Left lung (tissue), 10 donors: Measurements from ENCODE around the gene MRPL41. TPM values are rescaled to one million over a fixed set of nuclear protein-coding genes. Genes with fewer than 3 reads are reported as not detected.

Experiments
- ATAC-seq: fragments of 200-7000 bp; cut with Tn5 transposase; one replicate; pipeline ENCODE4 v1.9.1; 2020; ENCODE audit warnings: moderate library complexity
- DNase-seq, 4 donors: peaks; one replicate each; pipeline ENCODE4 v3.0.0-alpha.2; 2013 to 2020
- H3K27ac ChIP-seq, 2 donors: fragments of 200-600 bp; sonication (generic) in 1 of 2; one replicate each; pipeline versions ENCODE4 v1.5.0 to v1.8.0; 2020 to 2021
- H3K27me3 ChIP-seq, 2 donors: fragments of 200-600 bp; sonication (generic) in 1 of 2; one replicate each; pipeline versions ENCODE4 v1.5.0 to v1.8.0; 2020 to 2021
- H3K36me3 ChIP-seq, 2 donors: fragments of 200-600 bp; sonication (generic) in 1 of 2; one replicate each; pipeline versions ENCODE4 v1.5.0 to v1.8.0; 2020 to 2021
- H3K4me1 ChIP-seq, 2 donors: fragments of 200-600 bp; one replicate each; pipeline ENCODE4 v1.8.0; 2021
- H3K4me3 ChIP-seq, 2 donors: fragments of 200-600 bp; sonication (generic) in 1 of 2; one replicate each; pipeline versions ENCODE4 v1.5.0 to v1.8.0; 2020 to 2021; ENCODE audit warnings: mild to moderate bottlenecking in 1 of 2
- H3K9me3 ChIP-seq, 2 donors: fragments of 200-600 bp; sonication (generic) in 1 of 2; one replicate each; pipeline versions ENCODE4 v1.5.0 to v1.8.0; 2020 to 2021
- intact Hi-C, 2 donors: fragments of 100-400 bp; cut with DNase I; formaldehyde crosslinking; loops; one replicate each; pipeline versions ENCODE4 v1.11.2 to v1.14.2; 2022
- polyA plus RNA-seq, 6 donors: library from polyadenylated mRNA; unstranded; fragments of 120-200 nt; gene quantifications; one replicate each; pipeline ENCODE4 v1.2.1, GENCODE V29; 2013; ENCODE audit not compliant: insufficient read length in 6 of 6
- total RNA-seq, 2 donors: library from RNA; stranded (reverse); fragmentation: NEBNext Ultra II Directional; extraction: Animal tissue kit (Norgen Biotek cat#: 25700); gene quantifications; one replicate each; pipeline ENCODE4 v1.2.1, GENCODE V29; 2021
- TF ChIP-seq, protein P1 (sequence below), 2 donors: fragments of 200-600 bp; sonication (generic) in 1 of 2; IDR thresholded peaks; one replicate each; pipeline versions ENCODE4 v1.5.0 to v1.8.0; 2021; ENCODE audit warnings: antibody characterized with exemption in 2 of 2
- donor health status: DM: no; HTN: yes; CAD: no.
- donor health status: DM: no; HTN: no; CAD: no.

Gene MRPL41
- total and polyA plus RNA-seq, 8 donors = 10.9 to 49.1 (median 18.4) TPM

DNA sequence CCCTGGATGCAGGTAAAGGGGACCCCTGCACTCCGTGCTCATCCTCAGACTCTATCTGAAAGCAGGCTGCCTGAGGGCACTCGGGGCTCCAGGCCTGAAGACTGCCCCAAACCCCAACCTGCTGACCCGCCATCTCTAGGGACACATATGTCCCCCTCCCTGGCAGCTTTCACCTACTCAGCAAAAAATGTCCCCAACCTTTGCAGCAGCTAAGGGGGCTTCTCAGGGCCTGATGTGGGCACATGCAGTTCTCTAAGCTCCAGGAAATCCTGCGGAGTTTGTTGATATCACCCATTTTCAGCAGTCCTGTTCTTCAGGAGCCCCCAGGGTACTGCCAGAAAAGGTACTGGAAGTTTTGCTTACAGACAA is 29.3 kb downstream of the MRPL41 start:
- Histone ChIP-seq H3K27me3 (no peaks in the 10 kb centered on the region), H3K4me1 (peaks cover 11 to 29% of the 10 kb centered on the region in 2 donors), H3K9me3 (no peaks in the 10 kb centered on the region), H3K36me3 (peaks cover 0 to 48% of the 10 kb centered on the region in 2 donors), H3K27ac (no peak overlapping the region), H3K4me3 (no peak overlapping the region)
- intact Hi-C loops = no loop called here
- ATAC-seq (no peak), DNase-seq (no peak)
- TF ChIP-seq, protein P1, sequence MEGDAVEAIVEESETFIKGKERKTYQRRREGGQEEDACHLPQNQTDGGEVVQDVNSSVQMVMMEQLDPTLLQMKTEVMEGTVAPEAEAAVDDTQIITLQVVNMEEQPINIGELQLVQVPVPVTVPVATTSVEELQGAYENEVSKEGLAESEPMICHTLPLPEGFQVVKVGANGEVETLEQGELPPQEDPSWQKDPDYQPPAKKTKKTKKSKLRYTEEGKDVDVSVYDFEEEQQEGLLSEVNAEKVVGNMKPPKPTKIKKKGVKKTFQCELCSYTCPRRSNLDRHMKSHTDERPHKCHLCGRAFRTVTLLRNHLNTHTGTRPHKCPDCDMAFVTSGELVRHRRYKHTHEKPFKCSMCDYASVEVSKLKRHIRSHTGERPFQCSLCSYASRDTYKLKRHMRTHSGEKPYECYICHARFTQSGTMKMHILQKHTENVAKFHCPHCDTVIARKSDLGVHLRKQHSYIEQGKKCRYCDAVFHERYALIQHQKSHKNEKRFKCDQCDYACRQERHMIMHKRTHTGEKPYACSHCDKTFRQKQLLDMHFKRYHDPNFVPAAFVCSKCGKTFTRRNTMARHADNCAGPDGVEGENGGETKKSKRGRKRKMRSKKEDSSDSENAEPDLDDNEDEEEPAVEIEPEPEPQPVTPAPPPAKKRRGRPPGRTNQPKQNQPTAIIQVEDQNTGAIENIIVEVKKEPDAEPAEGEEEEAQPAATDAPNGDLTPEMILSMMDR (IDR thresholded peaks at IDR 0.05) = no peak

DNA sequence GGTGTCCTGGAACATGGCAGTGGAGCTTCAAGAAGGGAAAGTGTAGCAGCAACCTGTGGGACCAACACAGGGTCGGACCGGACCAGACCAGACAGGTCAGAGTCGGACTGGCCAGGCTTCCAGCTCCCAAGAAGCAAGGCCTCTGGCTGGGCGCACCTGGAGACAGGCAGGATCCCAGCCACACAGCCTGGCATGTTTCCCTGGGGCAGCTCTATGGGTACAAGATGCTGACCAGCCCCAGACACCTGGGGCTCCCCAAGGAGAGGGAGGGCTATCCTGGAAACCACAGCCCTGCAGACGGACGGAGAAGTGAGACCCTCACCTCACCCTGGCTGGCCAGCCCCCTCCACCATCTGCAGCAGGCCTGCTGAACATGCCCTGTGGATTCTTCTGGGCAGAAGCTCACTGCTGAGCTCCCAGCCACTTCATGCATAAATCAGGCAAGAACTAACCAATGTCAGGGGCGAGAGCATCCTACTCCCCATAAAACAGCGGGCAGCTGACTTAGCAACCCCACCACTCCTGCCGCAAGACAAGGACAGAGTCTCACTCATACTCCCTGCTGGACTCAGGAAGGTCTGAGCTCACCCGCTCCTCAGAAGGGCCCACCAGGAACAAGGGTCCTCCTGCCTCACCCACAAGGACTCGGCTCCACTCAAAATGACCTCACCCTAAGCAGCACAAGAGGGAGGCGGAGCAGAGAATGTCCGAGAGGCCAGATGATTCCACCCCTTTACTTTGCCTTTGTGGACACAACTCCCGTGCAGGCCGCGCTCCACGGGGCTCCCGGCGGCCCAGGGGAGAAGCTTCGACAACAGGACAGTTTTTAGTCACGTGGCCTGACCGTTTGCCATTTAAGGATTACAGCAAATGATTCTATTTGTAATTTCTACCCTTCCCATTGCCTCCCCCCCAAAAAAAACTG is 29.9 kb downstream of the MRPL41 start:
- TF ChIP-seq, protein P1 (IDR thresholded peaks at IDR 0.05) = no peak
- Histone ChIP-seq H3K27ac (no peak overlapping the region), H3K36me3 (peaks cover 0 to 50% of the 10 kb centered on the region in 2 donors), H3K9me3 (no peaks in the 10 kb centered on the region), H3K4me3 (no peak overlapping the region), H3K27me3 (no peaks in the 10 kb centered on the region), H3K4me1 (peaks cover 11 to 22% of the 10 kb centered on the region in 2 donors)
- intact Hi-C loops = no loop called here
- ATAC-seq (peak; percentile 2), DNase-seq (no peak)

DNA sequence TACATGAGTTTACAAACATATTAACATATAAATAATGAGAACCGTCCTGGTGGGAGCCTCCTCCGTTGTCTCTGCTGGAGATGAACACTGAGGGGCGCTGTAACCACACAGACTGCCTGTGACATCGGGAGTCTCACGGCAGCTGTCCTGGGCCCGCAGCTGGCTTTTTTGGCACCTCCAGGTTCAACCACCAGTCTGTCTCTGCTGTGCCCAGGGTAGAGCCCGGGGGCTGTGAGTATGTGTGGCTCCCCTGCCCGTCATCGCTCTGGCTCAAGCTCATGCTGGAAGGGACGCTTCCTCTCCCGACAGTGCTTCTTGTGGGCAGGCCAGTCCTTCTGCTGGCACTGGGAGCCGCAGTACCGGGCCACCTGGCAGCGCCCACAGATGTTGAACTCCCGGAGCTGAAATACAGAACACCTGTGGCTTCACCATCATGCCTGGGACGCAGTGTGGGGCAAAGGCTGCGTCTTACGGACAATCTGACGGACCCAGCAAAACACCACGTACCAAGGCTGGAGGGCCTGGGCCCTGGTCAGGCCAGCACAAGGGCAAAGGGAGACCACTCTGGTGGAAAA is 30.7 kb downstream of the MRPL41 start:
- TF ChIP-seq, protein P1 (IDR thresholded peaks at IDR 0.05) = no peak
- Histone ChIP-seq H3K36me3 (peaks cover 0 to 57% of the 10 kb centered on the region in 2 donors), H3K27ac (no peak overlapping the region), H3K9me3 (no peaks in the 10 kb centered on the region), H3K4me1 (peaks cover 7 to 15% of the 10 kb centered on the region in 2 donors), H3K4me3 (no peak overlapping the region), H3K27me3 (no peaks in the 10 kb centered on the region)
- ATAC-seq (no peak), DNase-seq (no peak)
- intact Hi-C loops = no loop called here

DNA sequence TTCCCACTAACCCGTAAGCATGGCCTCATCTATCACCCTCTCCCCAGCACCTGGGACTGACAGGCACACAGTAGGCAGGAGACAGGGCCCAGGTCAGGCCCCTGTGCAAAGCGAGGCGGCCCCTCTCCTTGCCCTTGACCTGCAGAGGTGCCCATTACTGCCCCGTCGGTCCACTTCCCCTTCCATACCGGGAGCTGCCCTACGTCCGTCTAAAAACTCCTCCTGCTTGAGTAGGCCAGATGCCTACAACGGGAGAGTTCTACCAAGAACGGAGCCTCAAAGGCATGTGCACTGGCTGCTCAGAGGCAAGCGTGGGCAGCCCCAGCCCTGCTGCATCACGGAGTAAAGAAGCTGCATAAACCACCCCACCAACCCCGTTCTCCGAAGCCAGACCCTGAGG is 31.7 kb downstream of the MRPL41 start:
- H3K9me3 ChIP-seq = no peaks in the 10 kb centered on the region
- H3K4me3 ChIP-seq = no peak overlapping the region
- no peak overlapping the region for H3K27ac ChIP-seq
- TF ChIP-seq, protein P1 (IDR thresholded peaks at IDR 0.05) = no peak
- peaks cover 0 to 7% of the 10 kb centered on the region in 2 donors for H3K4me1 ChIP-seq
- no peak for ATAC-seq
- H3K27me3 ChIP-seq = no peaks in the 10 kb centered on the region
- no peak for DNase-seq
- peaks cover 0 to 67% of the 10 kb centered on the region in 2 donors for H3K36me3 ChIP-seq
- intact Hi-C loops = no loop called here

DNA sequence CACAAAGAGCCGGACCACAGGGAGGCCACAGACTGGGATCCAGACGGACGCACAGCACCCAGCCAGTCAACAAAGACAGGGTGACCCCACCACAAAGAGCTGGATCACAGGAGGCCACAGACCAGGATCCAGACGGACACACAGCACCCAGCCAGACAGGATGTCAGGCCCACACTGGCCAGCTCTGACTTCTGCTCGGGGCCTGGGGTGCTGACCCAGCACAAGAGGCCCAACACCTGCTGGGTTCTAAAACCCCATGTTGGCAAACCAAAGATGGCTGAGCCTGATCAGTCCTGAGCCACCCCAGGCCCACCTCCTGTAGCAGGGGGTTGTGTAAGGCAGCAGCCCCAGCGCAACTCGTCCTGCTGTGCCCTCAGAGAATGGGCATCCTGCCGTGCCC is 32.3 kb downstream of the MRPL41 start:
- no peak for DNase-seq
- Histone ChIP-seq H3K27me3 (no peaks in the 10 kb centered on the region), H3K36me3 (peaks cover 0 to 68% of the 10 kb centered on the region in 2 donors), H3K4me1 (peaks cover under 1 to 8% of the 10 kb centered on the region in 2 donors), H3K4me3 (no peak overlapping the region), H3K27ac (no peak overlapping the region), H3K9me3 (no peaks in the 10 kb centered on the region)
- TF ChIP-seq, protein P1 (IDR thresholded peaks at IDR 0.05) = no peak
- no peak for ATAC-seq
- intact Hi-C loops = no loop called here
